NCI-H2107 treated with DMSO at 0.1 percent for 48 hours (cell line): ENCODE data around the gene SGK1.
"Not testable (repeated sequence)": the region's sequence is repeated elsewhere in the genome, so short reads cannot be mapped to it uniquely, and the experiment has no call there.

Experiments
- DNase-seq: peaks from one replicate; lab custom pipeline; 2025; ENCODE audit not compliant: unreplicated experiment; lab: John Stamatoyannopoulos, UW

The SGK1 gene

DNA sequence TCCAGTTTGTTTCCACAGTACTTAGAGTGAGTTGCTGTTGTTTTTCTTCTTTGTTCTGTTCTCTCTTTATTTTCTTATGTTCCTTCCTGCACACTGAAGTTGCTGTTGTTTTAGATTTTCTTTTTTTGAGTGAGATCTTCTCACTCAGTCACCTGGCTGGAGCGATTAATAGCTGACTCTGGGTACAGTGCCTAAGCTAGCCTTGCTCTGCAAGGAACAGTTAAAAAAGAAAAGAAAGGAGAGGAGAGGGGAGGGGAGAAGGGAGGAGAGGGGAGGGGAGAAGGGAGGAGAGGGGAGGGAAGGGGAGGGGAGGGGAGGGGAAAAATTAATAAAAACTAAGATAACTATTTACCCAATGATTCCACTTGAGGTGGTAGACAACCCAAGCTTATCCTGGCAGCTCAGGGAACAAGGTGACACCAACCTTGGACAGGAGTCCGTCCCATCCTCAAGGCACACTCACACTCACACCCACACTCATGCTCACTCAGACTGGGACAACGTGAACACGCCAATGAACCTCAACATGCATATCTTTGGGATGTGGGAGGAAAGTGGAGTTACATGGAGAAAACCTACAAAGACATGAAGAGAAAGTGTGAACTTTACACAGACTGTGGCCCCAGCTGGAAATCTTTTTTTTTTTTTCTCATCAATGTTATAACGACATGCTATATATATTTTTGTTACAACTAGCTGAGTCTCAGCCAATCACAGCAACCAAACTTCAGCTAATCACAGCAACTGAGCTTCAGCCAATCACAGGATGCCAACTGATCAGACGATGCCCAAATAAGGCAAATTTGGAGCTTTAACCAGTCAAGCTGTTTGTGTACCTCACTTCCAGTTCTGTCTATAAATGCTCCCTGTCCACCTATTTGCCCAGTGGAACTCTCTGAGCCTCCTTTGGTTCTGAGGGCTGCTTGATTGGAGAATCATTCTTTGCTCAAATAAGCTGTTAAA is 124.1 kb downstream of the SGK1 start:
- no peak for DNase-seq

- not testable (repeated sequence) for DNase-seq
Observed at GRCh38 chr6:134192609-134193008, 125.3 kb downstream of the SGK1 start.

- DNase-seq: no peak
Observed at GRCh38 chr6:134190883-134191282, 127.0 kb downstream of the SGK1 start.

DNA sequence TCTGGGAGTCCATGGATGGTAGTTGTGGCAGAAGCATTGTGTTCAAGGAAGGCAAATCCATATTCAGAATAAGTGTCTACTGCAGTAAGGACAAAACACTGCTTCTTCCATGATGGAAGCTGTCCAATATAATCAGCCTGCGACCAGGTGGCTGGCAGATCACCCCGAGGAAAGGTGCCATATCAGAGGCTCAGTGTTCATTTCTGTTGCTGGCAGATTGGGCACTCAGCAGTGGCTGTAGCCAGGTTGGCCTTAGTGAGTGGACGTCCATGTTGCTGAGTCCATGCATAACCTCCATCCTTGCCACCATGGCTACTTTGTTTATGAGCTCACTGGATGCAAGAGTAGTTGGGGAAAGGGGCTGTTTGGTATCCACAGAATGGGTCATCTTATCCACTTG is 130.2 kb downstream of the SGK1 start:
- DNase-seq: no peak

DNA sequence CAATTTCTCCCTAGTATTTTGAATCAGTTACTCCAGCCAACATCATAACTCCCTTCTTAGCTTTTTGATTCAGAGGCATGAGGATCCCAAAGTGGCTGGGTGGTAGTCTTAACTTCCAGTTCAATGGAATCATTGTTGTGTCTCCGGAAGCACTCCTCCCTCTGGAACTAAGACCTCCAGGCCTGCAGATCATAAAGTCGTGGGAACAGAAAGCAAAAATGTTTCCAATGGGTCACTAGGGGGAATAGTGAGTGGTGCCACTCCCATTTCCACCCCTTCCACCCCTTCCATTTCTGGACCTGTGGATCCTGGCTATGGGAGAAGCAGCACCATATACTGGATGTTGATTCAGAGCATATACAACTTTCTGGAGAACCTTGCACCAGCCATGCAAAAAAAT is 130.8 kb downstream of the SGK1 start:
- DNase-seq: no peak

GRCh38 chr6:134186355-134186754 is 131.6 kb downstream of the SGK1 start:
- DNase-seq: no peak

DNA sequence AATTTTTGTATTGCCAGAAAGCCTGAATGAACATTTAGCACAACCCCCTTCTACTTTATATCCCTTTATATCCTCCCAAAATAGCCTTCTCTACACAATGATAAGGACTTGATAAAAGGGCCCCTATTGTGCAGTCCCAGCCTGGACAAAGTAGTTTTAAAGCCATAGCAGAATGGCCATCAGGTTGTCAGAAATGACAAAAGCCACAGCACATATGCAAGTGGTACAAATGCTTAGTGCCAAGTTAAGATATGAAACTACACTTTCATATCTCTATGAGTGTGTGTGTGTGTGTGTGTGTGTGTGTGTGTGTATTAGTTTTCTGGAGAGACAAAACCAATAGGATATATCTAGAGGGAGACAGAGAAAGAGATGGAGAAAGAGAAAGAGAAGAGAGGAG is 132.6 kb downstream of the SGK1 start:
- DNase-seq: no peak

- no peak for DNase-seq
Observed at GRCh38 chr6:134183844-134184243, 134.1 kb downstream of the SGK1 start.

DNA sequence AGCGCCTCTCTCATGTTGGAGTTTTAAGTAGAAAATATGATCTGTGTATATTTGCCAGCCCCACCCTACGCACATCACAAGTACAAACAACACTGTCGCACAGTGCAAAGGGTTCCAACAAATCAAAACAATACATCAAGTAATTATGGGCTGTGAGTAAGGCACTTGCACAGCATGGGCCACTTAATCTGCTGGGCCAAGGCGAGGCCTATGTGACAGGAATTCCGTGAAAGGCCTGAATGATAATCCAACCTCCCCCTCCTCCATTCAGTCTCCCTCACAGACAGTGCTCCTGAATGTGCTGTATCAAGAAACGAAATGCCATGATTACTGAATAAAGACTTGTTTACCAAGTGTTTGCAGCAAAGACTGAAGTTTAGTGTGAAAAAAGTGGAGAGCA is 135.4 kb downstream of the SGK1 start:
- DNase-seq: no peak

- not testable (repeated sequence) for DNase-seq
Observed at GRCh38 chr6:134181726-134182125, 136.2 kb downstream of the SGK1 start.

DNA sequence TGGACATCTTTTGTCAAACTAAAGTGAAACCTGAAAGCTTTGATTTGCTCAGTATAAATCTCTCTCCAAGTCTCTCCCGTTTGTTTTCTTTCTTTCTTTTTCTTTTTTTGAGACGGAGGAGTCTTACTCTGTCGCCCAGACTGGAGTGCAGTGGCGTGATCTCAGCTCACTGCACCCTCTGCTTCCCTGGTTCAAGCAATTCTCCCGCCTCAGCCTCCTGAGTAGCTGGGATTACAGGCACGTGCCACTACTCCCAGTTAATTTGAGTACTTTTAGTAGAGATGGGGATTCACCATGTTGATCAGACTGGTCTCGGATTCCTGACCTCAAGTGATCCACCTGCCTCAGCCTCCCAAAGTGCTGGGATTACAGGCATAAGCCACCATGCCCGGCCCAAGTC is 136.7 kb downstream of the SGK1 start:
- not testable (repeated sequence) for DNase-seq

DNA sequence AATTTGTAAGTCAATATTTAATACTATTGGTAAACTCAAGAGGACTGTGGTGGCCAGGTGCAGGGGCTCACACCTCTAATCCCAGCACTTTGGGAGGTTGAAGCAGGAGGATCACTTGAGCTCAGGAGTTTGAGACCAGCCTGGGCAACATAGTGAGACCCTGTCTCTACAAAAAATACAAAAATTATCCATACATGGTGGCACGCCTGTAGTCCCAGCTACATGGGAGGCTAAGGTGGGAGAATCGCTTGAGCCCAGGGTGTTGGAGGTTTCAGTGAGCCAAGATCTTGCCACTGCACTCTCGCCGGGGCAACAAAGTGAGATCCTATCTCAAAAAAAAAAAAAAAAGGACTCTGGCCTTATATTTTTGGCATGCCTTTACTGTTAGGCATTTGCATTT is 137.4 kb downstream of the SGK1 start:
- DNase-seq: not testable (repeated sequence)

- no peak for DNase-seq
Observed at GRCh38 chr6:134178161-134179044, 139.5 kb downstream of the SGK1 start.

GRCh38 chr6:134177753-134178160 is 140.2 kb downstream of the SGK1 start:
- DNase-seq: no peak

DNA sequence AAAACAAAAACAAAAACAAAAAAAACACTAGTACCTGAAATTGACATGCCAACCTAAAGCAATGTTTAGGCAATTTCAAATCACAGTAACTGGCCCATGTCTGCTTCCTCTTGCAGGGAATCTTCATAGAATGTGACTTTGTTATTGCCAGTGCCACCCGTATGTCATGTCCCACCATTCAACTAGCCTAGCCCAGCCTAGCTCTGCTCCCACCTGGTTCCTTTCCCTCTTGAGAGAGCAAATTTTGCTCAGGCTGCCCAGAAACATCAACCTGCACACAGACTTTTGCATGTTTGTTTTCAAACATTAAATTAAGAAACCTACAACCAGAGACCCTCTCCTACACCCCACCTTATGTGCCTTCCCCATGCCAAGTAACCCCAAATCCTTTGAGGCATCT is 140.7 kb downstream of the SGK1 start:
- no peak for DNase-seq

DNA sequence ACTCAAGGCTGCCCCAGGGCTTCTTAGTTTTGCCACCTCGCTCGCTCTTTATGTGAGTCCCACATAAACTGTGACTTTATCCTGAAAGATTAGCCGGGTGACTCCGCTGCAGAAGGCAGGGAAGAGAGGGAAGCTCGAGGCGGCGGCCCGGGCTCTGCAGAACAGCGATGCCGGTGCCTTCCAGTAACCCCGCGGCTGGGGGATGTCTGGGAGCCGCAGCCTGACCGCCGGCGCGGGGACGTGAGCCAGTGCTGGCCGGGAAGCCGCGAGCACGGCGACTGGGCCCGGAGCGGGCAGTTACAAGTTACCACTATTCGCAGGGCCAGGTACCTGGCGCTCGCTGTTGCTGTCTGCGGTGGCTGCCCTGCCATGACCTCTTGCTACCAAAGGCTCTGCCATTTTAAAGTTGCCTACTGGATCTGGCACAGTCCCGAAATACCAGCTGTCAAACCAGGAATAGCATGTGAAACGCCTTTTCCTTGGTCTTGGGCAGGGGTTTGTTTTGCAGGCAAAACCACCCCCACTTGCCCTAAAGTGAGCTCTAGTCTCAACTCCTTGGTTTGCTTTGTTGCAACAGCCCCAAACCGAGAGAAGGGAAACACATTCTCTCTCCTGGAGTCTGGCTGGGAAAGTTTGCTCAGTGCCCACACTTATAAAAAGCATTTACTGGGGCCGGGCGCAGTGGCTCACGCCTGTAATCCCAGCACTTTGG is 141.5 kb downstream of the SGK1 start:
- no peak for DNase-seq

- no peak for DNase-seq
Observed at GRCh38 chr6:134175532-134176263, 142.2 kb downstream of the SGK1 start.

- DNase-seq: peak; percentile 74
Observed at GRCh38 chr6:134174672-134175531, 143.0 kb downstream of the SGK1 start.

DNA sequence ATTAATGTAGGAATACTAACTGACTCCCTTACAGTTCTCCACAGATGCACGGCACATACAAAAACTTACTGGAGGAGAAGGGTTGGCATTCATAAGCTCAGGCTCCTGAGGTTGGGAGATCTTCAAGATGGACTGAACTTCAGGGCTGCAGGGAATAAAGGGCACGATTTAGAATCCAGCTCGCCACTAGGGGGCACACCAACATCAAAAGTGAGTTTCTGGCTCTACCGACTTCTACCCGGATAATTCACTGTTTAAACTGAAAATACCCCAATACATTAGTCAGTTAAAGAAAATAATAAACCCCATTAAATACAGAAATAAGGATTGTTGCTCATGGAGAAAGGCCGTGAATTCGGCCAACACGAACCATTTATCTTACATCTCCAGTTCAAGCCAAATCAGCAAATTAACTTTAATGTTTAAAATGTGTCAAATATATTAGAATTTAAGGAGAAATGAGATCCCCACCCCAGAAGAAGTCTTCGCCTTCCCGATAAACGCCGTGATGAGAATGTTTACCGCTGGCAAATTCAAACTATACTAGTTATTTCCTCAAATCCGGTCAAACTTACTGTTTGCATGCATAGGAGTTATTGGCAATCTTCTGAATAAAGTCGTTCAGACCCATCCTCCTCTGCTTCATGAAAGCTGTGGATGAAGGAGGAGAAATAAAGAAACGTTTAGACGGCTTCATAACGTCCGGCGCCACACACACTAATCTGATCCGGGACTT is 143.8 kb downstream of the SGK1 start:
- peak; percentile 83 for DNase-seq
